ENCODE measurements around the gene CLASP1. TPM values are rescaled to one million over a fixed set of nuclear protein-coding genes. Genes with fewer than 3 reads are reported as not detected.

The CLASP1 gene
- total RNA-seq, 1 experiment from 2014 or later: 45.9 TPM

GRCh38 chr2:121356058-121356640, 293.1 kb downstream of the CLASP1 start:
- no peak overlapping the region for H3K23ac ChIP-seq (ENCODE audit: insufficient read length, low read depth, low read length)
- no peak overlapping the region for H3K4me3 Mint-ChIP-seq
- H2BK12ac ChIP-seq (ENCODE audit: insufficient read length, low read depth, low read length): no peak overlapping the region
- H3K27ac ChIP-seq (ENCODE audit: insufficient read length, low read depth, low read length): no peak overlapping the region
- H2BK120ac ChIP-seq (ENCODE audit: low read depth, low read length, poor library complexity, severe bottlenecking): no peak overlapping the region
- no peak overlapping the region for H3K4me2 ChIP-seq (ENCODE audit: insufficient read depth, insufficient read length, low read length)
- no peak overlapping the region for H2BK15ac ChIP-seq (ENCODE audit: low read depth, low read length)
- TF ChIP-seq CTCF (conservative IDR thresholded peaks at IDR 0.05): peak; percentile 87
- H2AFZ ChIP-seq (ENCODE audit: low read length): no peak overlapping the region
- H4K91ac ChIP-seq (ENCODE audit: insufficient read length, low read depth, low read length): no peak overlapping the region
- peak; percentile 62 for DNase-seq
- no peak overlapping the region for H3T11ph ChIP-seq (ENCODE audit: low read length)
- no peaks in the 10 kb centered on the region for H3K9me3 ChIP-seq (ENCODE audit: control insufficient read depth, low read depth, low read length)
- no peak overlapping the region for H3K27ac Mint-ChIP-seq
- no peaks in the 10 kb centered on the region for H3K4me1 ChIP-seq (ENCODE audit: insufficient read depth, low read length)
- H3K27me3 ChIP-seq (ENCODE audit: insufficient read depth, low read length): no peaks in the 10 kb centered on the region
- H2AK5ac ChIP-seq (ENCODE audit: insufficient read length, low read length): no peak overlapping the region
- H3K4me1 Mint-ChIP-seq: no peaks in the 10 kb centered on the region
- H3K56ac ChIP-seq (ENCODE audit: insufficient read length, low read depth, low read length): no peak overlapping the region
- H3K23me2 ChIP-seq (ENCODE audit: insufficient read length, low read depth, low read length, poor library complexity, severe bottlenecking): no peaks in the 10 kb centered on the region
- H3K36me3 Mint-ChIP-seq (ENCODE audit: insufficient read depth in 1 of 3, low read depth in 3 of 3): peaks cover 5 to 49% (median 41%) of the 10 kb centered on the region in 3 experiments; a peak in 6 of 7 replicates
- WGBS (ENCODE audit: extremely low coverage, insufficient read length, low lambda C conversion rate): no CpG with 5 or more reads among the region's 9 CpGs
- H4K8ac ChIP-seq (replicated peaks; ENCODE audit: insufficient read length, low read depth, low read length): no peak overlapping the region
- no peaks in the 10 kb centered on the region for H3K79me1 ChIP-seq (ENCODE audit: insufficient read depth, low read depth, low read length, poor library complexity, severe bottlenecking)
- no peak overlapping the region for H3K14ac ChIP-seq (ENCODE audit: insufficient read depth, low read length)
- no peak overlapping the region for H3K9ac ChIP-seq (ENCODE audit: extremely low read depth, insufficient read length, low read length)
- H3K79me2 ChIP-seq (ENCODE audit: insufficient read depth, low read length): no peaks in the 10 kb centered on the region
- H4K20me1 ChIP-seq (ENCODE audit: control insufficient read depth, insufficient read depth, insufficient read length): no peaks in the 10 kb centered on the region
- no peak overlapping the region for H3K18ac ChIP-seq (ENCODE audit: insufficient read length, low read depth, low read length)
- no peak overlapping the region for H2BK20ac ChIP-seq (ENCODE audit: low read depth, low read length, poor library complexity, severe bottlenecking)
- H2BK5ac ChIP-seq (ENCODE audit: insufficient read length, low read length): no peak overlapping the region
- H4K5ac ChIP-seq (ENCODE audit: insufficient read length, low read depth, low read length): no peak overlapping the region
- no peak overlapping the region for H3K4ac ChIP-seq (ENCODE audit: low read depth, low read length)
- H3K27me3 Mint-ChIP-seq (ENCODE audit: low read depth): no peaks in the 10 kb centered on the region
- H3K9me3 Mint-ChIP-seq: no peaks in the 10 kb centered on the region

Data from H9 (cell line).